ENCODE data around the gene ABCG1. TPM values are rescaled to one million over a fixed set of nuclear protein-coding genes. Genes with fewer than 3 reads are reported as not detected.

The ABCG1 gene
- total RNA-seq, 2 experiments from 2014 or later = 12.2 to 13.2 TPM

- Mint-ChIP-seq H3K36me3 (peaks cover 3% of the 10 kb centered on the region), H3K4me1 (peaks cover 14% of the 10 kb centered on the region), H3K27me3 (no peaks in the 10 kb centered on the region), H3K4me3 (no peak overlapping the region), H3K9me3 (no peaks in the 10 kb centered on the region), H3K27ac (no peak overlapping the region)
- no peak for ATAC-seq (ENCODE audit: low read depth)
- DNase-seq = no peak
- POLR2A ChIA-PET = interaction anchor here (0.7 kb wide), 1 partner anchor 111 kb away, joined by 3 read pairs; no protein-coding TSS in a partner anchor
Observed at GRCh38 chr21:42296501-42296900, 77.6 kb downstream of the ABCG1 start.

- no peak overlapping the region for H3K4me3 Mint-ChIP-seq
- POLR2A ChIA-PET = no interaction called here
- H3K27ac Mint-ChIP-seq = no peak overlapping the region
- H3K36me3 Mint-ChIP-seq = peaks cover 3% of the 10 kb centered on the region
- ATAC-seq (ENCODE audit: low read depth) (no peak), DNase-seq (no peak)
- no peaks in the 10 kb centered on the region for H3K27me3 Mint-ChIP-seq
- peaks cover 14% of the 10 kb centered on the region for H3K4me1 Mint-ChIP-seq
- H3K9me3 Mint-ChIP-seq = no peaks in the 10 kb centered on the region
Observed at GRCh38 chr21:42297377-42297776, 78.4 kb downstream of the ABCG1 start.

GRCh38 chr21:42298237-42298636 lies 79.3 kb downstream of the ABCG1 start:
- Mint-ChIP-seq H3K4me3 (no peak overlapping the region), H3K36me3 (peaks cover 3% of the 10 kb centered on the region), H3K27me3 (no peaks in the 10 kb centered on the region), H3K27ac (no peak overlapping the region), H3K9me3 (no peaks in the 10 kb centered on the region), H3K4me1 (peaks cover 14% of the 10 kb centered on the region)
- ATAC-seq (ENCODE audit: low read depth) (no peak), DNase-seq (no peak)
- POLR2A ChIA-PET = no interaction called here

- POLR2A ChIA-PET = interaction anchor here (0.7 kb wide), 1 partner anchor 118 kb away, joined by 3 read pairs; no protein-coding TSS in a partner anchor
- DNase-seq (no peak), ATAC-seq (ENCODE audit: low read depth) (no peak)
- no peaks in the 10 kb centered on the region for H3K27me3 Mint-ChIP-seq
- H3K4me1 Mint-ChIP-seq = peaks cover 14% of the 10 kb centered on the region
- no peak overlapping the region for H3K4me3 Mint-ChIP-seq
- H3K27ac Mint-ChIP-seq = no peak overlapping the region
- peaks cover 3% of the 10 kb centered on the region for H3K36me3 Mint-ChIP-seq
- no peaks in the 10 kb centered on the region for H3K9me3 Mint-ChIP-seq
Observed at GRCh38 chr21:42298657-42299056, 79.7 kb downstream of the ABCG1 start.

GRCh38 chr21:42299324-42300044 lies 80.5 kb downstream of the ABCG1 start:
- DNase-seq = no peak
- H3K4me1 Mint-ChIP-seq = peaks cover 14% of the 10 kb centered on the region
- H3K36me3 Mint-ChIP-seq = peaks cover 3% of the 10 kb centered on the region
- no peaks in the 10 kb centered on the region for H3K9me3 Mint-ChIP-seq
- H3K27ac Mint-ChIP-seq = no peak overlapping the region
- H3K4me3 Mint-ChIP-seq = peak overlapping the region; percentile 30
- ATAC-seq (ENCODE audit: low read depth) = peak; percentile 77
- H3K27me3 Mint-ChIP-seq = no peaks in the 10 kb centered on the region
- POLR2A ChIA-PET = interaction anchor here (0.7 kb wide), 1 partner anchor 118 kb away, joined by 3 read pairs; no protein-coding TSS in a partner anchor

- Mint-ChIP-seq H3K27ac (no peak overlapping the region), H3K27me3 (no peaks in the 10 kb centered on the region), H3K9me3 (no peaks in the 10 kb centered on the region), H3K36me3 (peaks cover 3% of the 10 kb centered on the region), H3K4me3 (no peak overlapping the region), H3K4me1 (peaks cover 17% of the 10 kb centered on the region)
- POLR2A ChIA-PET = no interaction called here
- DNase-seq = no peak
- ATAC-seq (ENCODE audit: low read depth) = no peak
Observed at GRCh38 chr21:42300045-42300583, 81.2 kb downstream of the ABCG1 start.

GRCh38 chr21:42300956-42301355 lies 82.0 kb downstream of the ABCG1 start:
- H3K36me3 Mint-ChIP-seq = no peaks in the 10 kb centered on the region
- no peaks in the 10 kb centered on the region for H3K9me3 Mint-ChIP-seq
- ATAC-seq (ENCODE audit: low read depth) = no peak
- POLR2A ChIA-PET = no interaction called here
- H3K27ac Mint-ChIP-seq = no peak overlapping the region
- no peak for DNase-seq
- H3K4me3 Mint-ChIP-seq = no peak overlapping the region
- H3K4me1 Mint-ChIP-seq = peaks cover 17% of the 10 kb centered on the region
- no peaks in the 10 kb centered on the region for H3K27me3 Mint-ChIP-seq

- Mint-ChIP-seq H3K27ac (no peak overlapping the region), H3K4me1 (peaks cover 18% of the 10 kb centered on the region), H3K36me3 (no peaks in the 10 kb centered on the region), H3K9me3 (no peaks in the 10 kb centered on the region), H3K4me3 (no peak overlapping the region), H3K27me3 (peaks cover under 1% of the 10 kb centered on the region)
- ATAC-seq (ENCODE audit: low read depth) (no peak), DNase-seq (no peak)
- POLR2A ChIA-PET = no interaction called here
Observed at GRCh38 chr21:42301371-42302075, 82.6 kb downstream of the ABCG1 start.

- no peak for ATAC-seq (ENCODE audit: low read depth)
- Mint-ChIP-seq H3K36me3 (no peaks in the 10 kb centered on the region), H3K4me1 (peaks cover 23% of the 10 kb centered on the region), H3K9me3 (no peaks in the 10 kb centered on the region), H3K27me3 (peaks cover 6% of the 10 kb centered on the region), H3K27ac (no peak overlapping the region), H3K4me3 (no peak overlapping the region)
- POLR2A ChIA-PET = no interaction called here
- DNase-seq = no peak
Observed at GRCh38 chr21:42302076-42302650, 83.2 kb downstream of the ABCG1 start.

- H3K27ac Mint-ChIP-seq = no peak overlapping the region
- H3K36me3 Mint-ChIP-seq = no peaks in the 10 kb centered on the region
- H3K9me3 Mint-ChIP-seq = no peaks in the 10 kb centered on the region
- no peak for ATAC-seq (ENCODE audit: low read depth)
- DNase-seq = no peak
- H3K4me3 Mint-ChIP-seq = no peak overlapping the region
- POLR2A ChIA-PET = no interaction called here
- peaks cover 23% of the 10 kb centered on the region for H3K4me1 Mint-ChIP-seq
- H3K27me3 Mint-ChIP-seq = peaks cover 6% of the 10 kb centered on the region
Observed at GRCh38 chr21:42302794-42303193, 83.9 kb downstream of the ABCG1 start.

GRCh38 chr21:42303443-42303842 lies 84.5 kb downstream of the ABCG1 start:
- Mint-ChIP-seq H3K4me3 (no peak overlapping the region), H3K27ac (no peak overlapping the region), H3K9me3 (no peaks in the 10 kb centered on the region), H3K4me1 (peaks cover 23% of the 10 kb centered on the region), H3K27me3 (peaks cover 6% of the 10 kb centered on the region), H3K36me3 (no peaks in the 10 kb centered on the region)
- POLR2A ChIA-PET = no interaction called here
- no peak for DNase-seq
- no peak for ATAC-seq (ENCODE audit: low read depth)

- no peaks in the 10 kb centered on the region for H3K9me3 Mint-ChIP-seq
- no peaks in the 10 kb centered on the region for H3K36me3 Mint-ChIP-seq
- no peak overlapping the region for H3K27ac Mint-ChIP-seq
- DNase-seq (no peak), ATAC-seq (ENCODE audit: low read depth) (no peak)
- POLR2A ChIA-PET = no interaction called here
- H3K27me3 Mint-ChIP-seq = peaks cover 6% of the 10 kb centered on the region
- H3K4me1 Mint-ChIP-seq = peaks cover 19% of the 10 kb centered on the region
- no peak overlapping the region for H3K4me3 Mint-ChIP-seq
Observed at GRCh38 chr21:42304556-42305454, 85.9 kb downstream of the ABCG1 start.

- peaks cover 12% of the 10 kb centered on the region for H3K4me1 Mint-ChIP-seq
- H3K36me3 Mint-ChIP-seq = no peaks in the 10 kb centered on the region
- ATAC-seq (ENCODE audit: low read depth) (no peak), DNase-seq (no peak)
- H3K4me3 Mint-ChIP-seq = no peak overlapping the region
- no peak overlapping the region for H3K27ac Mint-ChIP-seq
- H3K27me3 Mint-ChIP-seq = peaks cover 6% of the 10 kb centered on the region
- POLR2A ChIA-PET = no interaction called here
- H3K9me3 Mint-ChIP-seq = no peaks in the 10 kb centered on the region
Observed at GRCh38 chr21:42305707-42306147, 86.8 kb downstream of the ABCG1 start.
